Vagina (tissue), 2 donors: Measurements from ENCODE around the gene GBF1. TPM values are rescaled to one million over a fixed set of nuclear protein-coding genes. Genes with fewer than 3 reads are reported as not detected.

Experiments used
- DNase-seq, 2 donors: peaks; one replicate each; pipeline ENCODE4 v3.0.0-alpha.2; 2017; ENCODE audit errors: extremely low spot score in 2 of 2
- H3K27ac ChIP-seq: fragments of 200-600 bp; sonication (generic); one replicate; pipeline ENCODE4 v1.5.1; 2019
- H3K27me3 ChIP-seq: fragments of 200-600 bp; sonication (generic); one replicate; pipeline ENCODE4 v1.5.1; 2019
- H3K36me3 ChIP-seq, 2 donors: fragments of 200-600 bp; sonication (generic); one replicate each; pipeline ENCODE4 v1.5.1; 2017 to 2019
- H3K4me1 ChIP-seq: fragments of 200-600 bp; sonication (generic); one replicate; pipeline ENCODE4 v1.5.1; 2019
- H3K4me3 ChIP-seq, 2 donors: fragments of 200-600 bp; sonication (generic); 1 replicate in 1 of 2; 2 replicates in 1 of 2; pipeline ENCODE4 v1.5.1; 2016 to 2019
- H3K9me3 ChIP-seq: fragments of 200-600 bp; sonication (generic); one replicate; pipeline ENCODE4 v1.5.1; 2019
- CTCF ChIP-seq, 3 experiments: fragments of 450-650 bp in 2 of 3; fragments of 200-600 bp in 1 of 3; sonication (generic) in 1 of 3; IDR thresholded peaks; one replicate each; pipeline ENCODE4 v1.5.1; 2017 to 2019; ENCODE audit warnings: antibody characterized with exemption in 3 of 3, mild to moderate bottlenecking in 2 of 3, moderate library complexity in 2 of 3
- POLR2A ChIP-seq, 2 donors: fragments of 450-650 bp; IDR thresholded peaks; one replicate each; pipeline ENCODE4 v1.6.1; 2017; ENCODE audit warnings: antibody characterized with exemption in 2 of 2, mild to moderate bottlenecking in 2 of 2, moderate library complexity in 2 of 2
- POLR2AphosphoS5 ChIP-seq, 2 donors: sonication (generic); formaldehyde crosslinking; IDR thresholded peaks; one replicate each; pipeline ENCODE4 v1.9.0; 2017; ENCODE audit warnings: antibody characterized with exemption in 2 of 2, mild to moderate bottlenecking in 2 of 2, low read depth in 1 of 2; ENCODE audit not compliant: insufficient read depth in 1 of 2
- intact Hi-C: fragments of 100-400 bp; cut with DNase I; formaldehyde crosslinking; loops from one replicate; pipeline ENCODE4 v1.15.1; 2023
- total RNA-seq: library from RNA; depleted of rRNA; stranded (reverse); fragments of >200 nt; gene quantifications from one replicate; pipeline ENCODE4 v1.2.3, GENCODE V29; 2016

Gene GBF1
- total RNA-seq, 1 donor from 2014 or later: 48.9 TPM

- no peak for DNase-seq
- Histone ChIP-seq H3K9me3 (no peaks in the 10 kb centered on the region), H3K4me1 (peaks cover 31% of the 10 kb centered on the region), H3K27ac (no peak overlapping the region), H3K27me3 (no peaks in the 10 kb centered on the region), H3K36me3 (no peaks in the 10 kb centered on the region), H3K4me3 (no peak overlapping the region)
- intact Hi-C loops: no loop called here
- no peak for TF ChIP-seq CTCF (IDR thresholded peaks at IDR 0.05)
- no peak for TF ChIP-seq POLR2AphosphoS5 (IDR thresholded peaks at IDR 0.05; ENCODE audit: insufficient read depth in 1 of 2, low read depth in 1 of 2)
- TF ChIP-seq POLR2A (IDR thresholded peaks at IDR 0.05): no peak
These were observed 65.2 kb downstream of the GBF1 start for GRCh38 chr10:102310361-102311024.

GRCh38 chr10:102311025-102311420, 65.7 kb downstream of the GBF1 start:
- TF ChIP-seq POLR2A (IDR thresholded peaks at IDR 0.05): no peak
- TF ChIP-seq POLR2AphosphoS5 (IDR thresholded peaks at IDR 0.05; ENCODE audit: insufficient read depth in 1 of 2, low read depth in 1 of 2): no peak
- TF ChIP-seq CTCF (IDR thresholded peaks at IDR 0.05): no peak
- no peak for DNase-seq
- intact Hi-C loops: no loop called here
- Histone ChIP-seq H3K27ac (no peak overlapping the region), H3K4me1 (peaks cover 31% of the 10 kb centered on the region), H3K4me3 (no peak overlapping the region), H3K9me3 (no peaks in the 10 kb centered on the region), H3K36me3 (no peaks in the 10 kb centered on the region), H3K27me3 (no peaks in the 10 kb centered on the region)

GRCh38 chr10:102312683-102313082, 67.4 kb downstream of the GBF1 start:
- Histone ChIP-seq H3K9me3 (no peaks in the 10 kb centered on the region), H3K36me3 (no peaks in the 10 kb centered on the region), H3K4me1 (peaks cover 31% of the 10 kb centered on the region), H3K27me3 (no peaks in the 10 kb centered on the region), H3K27ac (no peak overlapping the region), H3K4me3 (no peak overlapping the region)
- intact Hi-C loops: no loop called here
- TF ChIP-seq CTCF (IDR thresholded peaks at IDR 0.05): no peak
- TF ChIP-seq POLR2A (IDR thresholded peaks at IDR 0.05): no peak
- TF ChIP-seq POLR2AphosphoS5 (IDR thresholded peaks at IDR 0.05; ENCODE audit: insufficient read depth in 1 of 2, low read depth in 1 of 2): no peak
- DNase-seq: no peak

GRCh38 chr10:102313221-102313896, 68.0 kb downstream of the GBF1 start:
- no peak for DNase-seq
- peaks cover 31% of the 10 kb centered on the region for H3K4me1 ChIP-seq
- no peaks in the 10 kb centered on the region for H3K27me3 ChIP-seq
- no peak overlapping the region for H3K4me3 ChIP-seq
- H3K27ac ChIP-seq: no peak overlapping the region
- intact Hi-C loops: no loop called here
- H3K9me3 ChIP-seq: no peaks in the 10 kb centered on the region
- TF ChIP-seq POLR2AphosphoS5 (IDR thresholded peaks at IDR 0.05; ENCODE audit: insufficient read depth in 1 of 2, low read depth in 1 of 2) (no peak), POLR2A (IDR thresholded peaks at IDR 0.05) (no peak), CTCF (IDR thresholded peaks at IDR 0.05) (no peak)
- H3K36me3 ChIP-seq: no peaks in the 10 kb centered on the region

GRCh38 chr10:102314801-102315200, 69.5 kb downstream of the GBF1 start:
- no peaks in the 10 kb centered on the region for H3K36me3 ChIP-seq
- intact Hi-C loops: no loop called here
- no peak for DNase-seq
- peaks cover 31% of the 10 kb centered on the region for H3K4me1 ChIP-seq
- H3K27ac ChIP-seq: no peak overlapping the region
- no peaks in the 10 kb centered on the region for H3K27me3 ChIP-seq
- H3K4me3 ChIP-seq: no peak overlapping the region
- no peaks in the 10 kb centered on the region for H3K9me3 ChIP-seq
- no peak for TF ChIP-seq CTCF (IDR thresholded peaks at IDR 0.05)
- no peak for TF ChIP-seq POLR2A (IDR thresholded peaks at IDR 0.05)
